MCF 10A (cell line): ENCODE data around the gene MYO9A. TPM values are rescaled to one million over a fixed set of nuclear protein-coding genes. Genes with fewer than 3 reads are reported as not detected.

Experiments used
- BruUV-seq: library from RNA; stranded (reverse); fragments of 400-500 nt; replicated peaks from 2 replicates; lab custom pipeline; 2021; lab: Mats Ljungman, UMichigan
- CTCF ChIA-PET: fragments of 300-600 bp; sonication (Branson Sonifier 250); formaldehyde crosslinking; extraction: SDS; loops from one replicate; lab custom pipeline; 2021; ENCODE audit warnings: antibody characterized with exemption, inconsistent platforms; lab: Yijun Ruan, JAX
- POLR2A ChIA-PET: fragments of 300-600, 350-650 bp; sonication (Branson Sonifier 250); formaldehyde crosslinking; extraction: SDS; loops from one replicate; lab custom pipeline; 2020; ENCODE audit warnings: antibody characterized with exemption, inconsistent platforms; lab: Yijun Ruan, JAX
- DNase-seq: peaks from one replicate; pipeline ENCODE4 v3.0.0-alpha.2; 2018; ENCODE audit not compliant: unreplicated experiment
- H3K27ac Mint-ChIP-seq: one replicate; pipeline ENCODE4 v1.8.0; 2022; ENCODE audit warnings: mild to moderate bottlenecking, low read depth, mixed read lengths; ENCODE audit not compliant: unreplicated experiment
- H3K27me3 Mint-ChIP-seq: one replicate; pipeline ENCODE4 v1.8.0; 2022; ENCODE audit warnings: mixed read lengths; ENCODE audit not compliant: insufficient read depth, unreplicated experiment
- H3K36me3 Mint-ChIP-seq: one replicate; pipeline ENCODE4 v1.8.0; 2022; ENCODE audit warnings: mild to moderate bottlenecking, moderate library complexity, mixed read lengths; ENCODE audit not compliant: insufficient read depth, unreplicated experiment
- H3K4me1 Mint-ChIP-seq: one replicate; pipeline ENCODE4 v1.8.0; 2022; ENCODE audit warnings: mixed read lengths; ENCODE audit not compliant: insufficient read depth, unreplicated experiment
- H3K4me3 Mint-ChIP-seq: one replicate; pipeline ENCODE4 v1.8.0; 2022; ENCODE audit warnings: mild to moderate bottlenecking, moderate library complexity, mixed read lengths; ENCODE audit not compliant: unreplicated experiment
- H3K9me3 Mint-ChIP-seq: one replicate; pipeline ENCODE4 v1.8.0; 2022; ENCODE audit warnings: mixed read lengths; ENCODE audit not compliant: unreplicated experiment
- CTCF ChIP-seq: fragments of 200-600 bp; IDR thresholded peaks from one replicate; pipeline ENCODE4 v1.8.0; 2022; ENCODE audit warnings: antibody characterized with exemption, mild to moderate bottlenecking; ENCODE audit not compliant: unreplicated experiment
- intact Hi-C: fragments of 100-400 bp; cut with micrococcal nuclease; formaldehyde crosslinking; loops from 2 replicates; pipeline ENCODE4 v1.14.1; 2022
- total RNA-seq: library from RNA; stranded (reverse); gene quantifications from 2 replicates; pipeline ENCODE4 v1.2.3, GENCODE V29; 2022

Gene MYO9A
- total RNA-seq, 1 experiment from 2014 or later: 40.8 TPM

GRCh38 chr15:71844916-71845315, 273.0 kb downstream of the MYO9A start:
- POLR2A ChIA-PET: no interaction called here
- DNase-seq: no peak
- Mint-ChIP-seq H3K27me3 (no peaks in the 10 kb centered on the region), H3K27ac (no peak overlapping the region), H3K4me1 (no peaks in the 10 kb centered on the region), H3K4me3 (no peak overlapping the region), H3K36me3 (peaks cover 49% of the 10 kb centered on the region), H3K9me3 (no peaks in the 10 kb centered on the region)
- CTCF ChIA-PET: interaction anchor here (0.7 kb wide), 1 partner anchor 10 kb away, joined by 3 read pairs; no protein-coding TSS in a partner anchor
- no peak for TF ChIP-seq CTCF
- intact Hi-C loops: no loop called here
- no TSS peak for BruUV-seq

GRCh38 chr15:71841563-71841962, 276.4 kb downstream of the MYO9A start:
- BruUV-seq: no TSS peak
- intact Hi-C loops: no loop called here
- no peaks in the 10 kb centered on the region for H3K4me1 Mint-ChIP-seq
- no peak overlapping the region for H3K4me3 Mint-ChIP-seq
- no peak overlapping the region for H3K27ac Mint-ChIP-seq
- H3K36me3 Mint-ChIP-seq: peaks cover 26% of the 10 kb centered on the region
- H3K27me3 Mint-ChIP-seq: no peaks in the 10 kb centered on the region
- ChIA-PET CTCF (no interaction called here), POLR2A (no interaction called here)
- no peak for DNase-seq
- TF ChIP-seq CTCF: no peak
- no peaks in the 10 kb centered on the region for H3K9me3 Mint-ChIP-seq

GRCh38 chr15:71830981-71831380, 287.0 kb downstream of the MYO9A start:
- Mint-ChIP-seq H3K9me3 (no peaks in the 10 kb centered on the region), H3K27ac (no peak overlapping the region), H3K36me3 (peaks cover 22% of the 10 kb centered on the region), H3K4me3 (no peak overlapping the region), H3K4me1 (no peaks in the 10 kb centered on the region), H3K27me3 (no peaks in the 10 kb centered on the region)
- ChIA-PET POLR2A (interaction anchor here (0.6 kb wide), 1 partner anchor 172 kb away, joined by 5 read pairs; no protein-coding TSS in a partner anchor), CTCF (no interaction called here)
- no TSS peak for BruUV-seq
- intact Hi-C loops: no loop called here
- no peak for TF ChIP-seq CTCF
- no peak for DNase-seq

- H3K9me3 Mint-ChIP-seq: no peaks in the 10 kb centered on the region
- H3K27me3 Mint-ChIP-seq: no peaks in the 10 kb centered on the region
- no peak overlapping the region for H3K27ac Mint-ChIP-seq
- intact Hi-C loops: no loop called here
- no peak for TF ChIP-seq CTCF
- peaks cover 37% of the 10 kb centered on the region for H3K36me3 Mint-ChIP-seq
- POLR2A ChIA-PET: interaction anchor here (0.6 to 1.9 kb wide), 3 partner anchors 11 to 339 kb away, joined by 3 to 5 read pairs (median 3); no protein-coding TSS in a partner anchor
- H3K4me1 Mint-ChIP-seq: no peaks in the 10 kb centered on the region
- DNase-seq: no peak
- CTCF ChIA-PET: interaction anchor here (0.6 to 1.0 kb wide), 3 partner anchors 328 to 1002 kb away, joined by 3 read pairs; no protein-coding TSS in a partner anchor
- no TSS peak for BruUV-seq
- H3K4me3 Mint-ChIP-seq: no peak overlapping the region
Observed at GRCh38 chr15:71826196-71826595, 291.8 kb downstream of the MYO9A start.
